NCI-H510A (cell line): ENCODE results near the gene EHMT2.
"Not testable (repeated sequence)": the region's sequence is repeated elsewhere in the genome, so short reads cannot be mapped to it uniquely, and the experiment has no call there.

Experiments used
- DNase-seq: peaks from one replicate; lab custom pipeline; 2025; lab: John Stamatoyannopoulos, UW

Gene EHMT2

GRCh38 chr6:31897612-31898382 lies at the start of gene EHMT2:
Gene EHMT2 (minus strand): TSS chr6:31897698. CDS start chr6:31897677, 21 bp downstream.
- DNase-seq = peak; percentile 92

DNA sequence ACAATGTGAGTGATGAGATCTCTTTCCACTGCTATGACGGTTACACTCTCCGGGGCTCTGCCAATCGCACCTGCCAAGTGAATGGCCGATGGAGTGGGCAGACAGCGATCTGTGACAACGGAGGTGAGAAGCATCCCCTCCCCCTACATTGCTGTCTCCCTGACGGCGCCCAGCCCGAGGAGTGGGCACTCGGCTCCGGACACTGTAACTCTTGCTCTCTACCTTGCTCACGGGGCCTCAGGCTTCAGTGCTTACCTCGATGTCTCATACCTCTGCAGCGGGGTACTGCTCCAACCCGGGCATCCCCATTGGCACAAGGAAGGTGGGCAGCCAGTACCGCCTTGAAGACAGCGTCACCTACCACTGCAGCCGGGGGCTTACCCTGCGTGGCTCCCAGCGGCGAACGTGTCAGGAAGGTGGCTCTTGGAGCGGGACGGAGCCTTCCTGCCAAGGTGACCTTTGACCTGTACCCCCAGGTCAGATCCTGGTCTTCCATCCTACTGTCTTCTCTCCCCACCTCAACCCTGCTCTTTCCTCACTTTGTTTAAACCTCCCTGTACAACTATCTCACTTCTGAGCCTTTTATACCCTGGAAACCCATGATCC lies 49.7 kb upstream of the EHMT2 start:
- DNase-seq = no peak

GRCh38 chr6:31946370-31946885 lies 48.9 kb upstream of the EHMT2 start:
- no peak for DNase-seq

- no peak for DNase-seq
Measured at GRCh38 chr6:31945507-31946369, 48.2 kb upstream of the EHMT2 start, which contains the start of gene CFB. Gene CFB (plus strand): TSS chr6:31946095. CDS start chr6:31946222, 127 bp downstream.

DNA sequence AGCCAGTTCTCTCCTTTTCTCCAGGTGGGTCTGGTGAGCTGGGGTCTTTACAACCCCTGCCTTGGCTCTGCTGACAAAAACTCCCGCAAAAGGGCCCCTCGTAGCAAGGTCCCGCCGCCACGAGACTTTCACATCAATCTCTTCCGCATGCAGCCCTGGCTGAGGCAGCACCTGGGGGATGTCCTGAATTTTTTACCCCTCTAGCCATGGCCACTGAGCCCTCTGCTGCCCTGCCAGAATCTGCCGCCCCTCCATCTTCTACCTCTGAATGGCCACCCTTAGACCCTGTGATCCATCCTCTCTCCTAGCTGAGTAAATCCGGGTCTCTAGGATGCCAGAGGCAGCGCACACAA lies 47.6 kb upstream of the EHMT2 start:
- no peak for DNase-seq

GRCh38 chr6:31943742-31944141 lies 46.2 kb upstream of the EHMT2 start:
- DNase-seq = no peak

- no peak for DNase-seq
Measured at GRCh38 chr6:31940256-31940664, 42.8 kb upstream of the EHMT2 start.

DNA sequence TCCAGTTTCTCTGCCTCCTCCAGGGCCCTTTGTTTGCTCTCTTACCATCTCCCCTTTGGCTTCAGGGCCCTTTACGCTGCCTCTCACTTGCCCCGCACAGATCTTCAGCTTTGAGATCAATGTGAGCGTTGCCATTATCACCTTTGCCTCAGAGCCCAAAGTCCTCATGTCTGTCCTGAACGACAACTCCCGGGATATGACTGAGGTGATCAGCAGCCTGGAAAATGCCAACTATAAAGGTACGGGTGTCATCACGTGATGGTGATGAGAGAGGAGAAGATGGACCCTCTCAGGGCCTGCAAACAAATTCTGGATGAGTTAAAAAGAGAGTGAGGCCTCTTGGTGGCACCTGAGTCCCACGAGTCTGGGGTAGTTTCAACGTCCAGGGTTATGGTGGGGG lies 38.3 kb upstream of the EHMT2 start:
- no peak for DNase-seq

DNA sequence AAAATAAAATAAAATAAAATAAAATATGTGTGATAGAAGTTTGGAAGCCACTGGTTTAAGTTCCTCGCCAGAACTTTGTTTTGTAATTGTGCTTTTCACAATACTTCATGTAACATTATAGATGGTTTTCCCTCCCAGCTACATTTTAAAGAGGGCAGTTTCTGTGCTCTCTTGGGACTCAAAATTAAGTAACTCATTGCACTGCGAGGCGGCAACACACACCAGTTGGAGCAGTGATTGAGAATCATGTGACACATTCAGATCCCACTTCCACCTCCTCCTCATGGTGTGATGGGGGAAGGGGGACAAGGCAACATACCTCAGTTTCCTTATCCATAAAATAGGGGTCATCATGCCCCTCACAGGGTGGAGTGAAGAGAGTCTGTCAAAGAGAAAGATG lies 37.5 kb upstream of the EHMT2 start:
- DNase-seq = no peak

- no peak for DNase-seq
Measured at GRCh38 chr6:31933537-31933936, 36.0 kb upstream of the EHMT2 start.

GRCh38 chr6:31932137-31932536 lies 34.6 kb upstream of the EHMT2 start:
- not testable (repeated sequence) for DNase-seq

GRCh38 chr6:31930962-31931361 lies 33.5 kb upstream of the EHMT2 start:
- DNase-seq = no peak

DNA sequence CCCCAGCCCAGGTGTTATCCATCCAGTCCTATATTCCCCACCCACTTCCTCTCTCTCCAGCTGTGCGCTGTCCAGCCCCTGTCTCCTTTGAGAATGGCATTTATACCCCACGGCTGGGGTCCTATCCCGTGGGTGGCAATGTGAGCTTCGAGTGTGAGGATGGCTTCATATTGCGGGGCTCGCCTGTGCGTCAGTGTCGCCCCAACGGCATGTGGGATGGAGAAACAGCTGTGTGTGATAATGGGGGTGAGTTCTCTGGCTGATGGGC lies 31.1 kb upstream of the EHMT2 start:
- DNase-seq = no peak

DNA sequence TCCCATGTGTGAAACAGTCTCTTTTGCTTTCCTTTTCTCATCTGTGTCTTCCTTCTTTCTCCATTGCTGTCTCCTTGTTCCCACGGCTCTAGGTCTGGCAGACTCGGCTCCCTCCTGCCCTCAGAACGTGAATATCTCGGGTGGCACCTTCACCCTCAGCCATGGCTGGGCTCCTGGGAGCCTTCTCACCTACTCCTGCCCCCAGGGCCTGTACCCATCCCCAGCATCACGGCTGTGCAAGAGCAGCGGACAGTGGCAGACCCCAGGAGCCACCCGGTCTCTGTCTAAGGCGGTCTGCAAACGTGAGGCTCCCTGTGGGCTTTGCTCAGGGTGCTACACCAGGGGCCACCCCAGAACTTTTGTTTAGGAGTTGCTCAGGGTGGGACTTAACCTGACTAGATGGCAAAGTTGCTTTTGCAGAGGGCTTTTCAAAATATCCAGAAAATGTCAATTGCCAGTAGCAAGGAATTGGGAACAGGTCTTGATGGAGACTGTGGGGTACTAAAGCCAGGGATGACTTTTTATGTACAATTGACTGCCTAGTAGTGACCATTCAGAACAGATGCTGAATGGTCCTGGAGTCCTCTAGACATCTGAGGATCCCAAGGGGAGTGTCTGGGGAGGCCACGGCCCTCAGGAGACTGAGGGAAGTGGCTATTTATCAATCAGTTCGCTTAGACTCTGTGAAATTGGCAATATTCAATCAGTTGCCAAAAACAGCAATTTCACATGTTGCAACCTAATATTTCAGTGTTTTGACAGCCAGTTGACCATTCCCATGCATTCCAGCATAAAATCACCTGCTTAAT lies 30.6 kb upstream of the EHMT2 start:
- DNase-seq = no peak

- no peak for DNase-seq
Measured at GRCh38 chr6:31927242-31927862, 29.9 kb upstream of the EHMT2 start, which contains the start of gene C2. Gene C2 (plus strand): TSS chr6:31927717. CDS start chr6:31927753, 36 bp downstream.

DNA sequence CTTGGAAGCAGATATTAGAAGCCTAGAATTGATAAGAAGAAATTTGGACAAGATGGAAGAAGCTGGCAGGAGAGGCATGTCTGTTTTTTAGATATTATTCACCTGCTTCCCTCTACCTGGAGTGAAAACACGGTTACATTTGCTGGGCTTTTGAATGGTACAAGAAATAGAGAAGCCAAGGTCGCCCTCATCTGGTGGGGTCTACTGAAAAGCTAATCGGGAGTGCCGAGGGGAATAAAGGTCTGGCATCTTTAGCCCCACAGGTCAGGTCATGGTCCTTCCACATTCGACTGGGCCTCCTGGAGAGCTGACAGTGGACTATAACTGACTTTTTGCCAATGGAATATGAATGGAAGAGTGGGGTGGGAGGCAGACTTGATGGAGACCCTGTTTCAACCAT lies 25.4 kb upstream of the EHMT2 start:
- DNase-seq = no peak

DNA sequence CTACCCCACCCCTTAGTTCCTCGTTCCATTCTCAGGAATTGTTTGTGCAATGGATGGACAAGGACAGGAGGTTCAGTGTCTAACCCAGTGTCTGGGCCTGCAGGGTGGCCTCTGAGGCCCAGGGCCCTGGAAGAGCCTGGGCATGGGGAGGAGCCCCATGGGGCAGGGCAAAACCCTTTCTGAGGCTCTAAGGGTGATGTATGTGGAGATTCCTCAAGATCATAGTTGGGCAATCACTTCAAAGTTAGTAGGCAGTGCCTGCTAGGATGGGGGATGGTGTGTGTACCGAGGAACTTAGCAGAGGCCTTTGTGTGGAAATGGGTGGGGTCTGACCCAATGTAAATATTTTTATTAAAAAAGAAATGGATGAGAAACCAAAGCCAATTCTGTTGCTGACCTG lies 23.3 kb upstream of the EHMT2 start:
- no peak for DNase-seq

DNA sequence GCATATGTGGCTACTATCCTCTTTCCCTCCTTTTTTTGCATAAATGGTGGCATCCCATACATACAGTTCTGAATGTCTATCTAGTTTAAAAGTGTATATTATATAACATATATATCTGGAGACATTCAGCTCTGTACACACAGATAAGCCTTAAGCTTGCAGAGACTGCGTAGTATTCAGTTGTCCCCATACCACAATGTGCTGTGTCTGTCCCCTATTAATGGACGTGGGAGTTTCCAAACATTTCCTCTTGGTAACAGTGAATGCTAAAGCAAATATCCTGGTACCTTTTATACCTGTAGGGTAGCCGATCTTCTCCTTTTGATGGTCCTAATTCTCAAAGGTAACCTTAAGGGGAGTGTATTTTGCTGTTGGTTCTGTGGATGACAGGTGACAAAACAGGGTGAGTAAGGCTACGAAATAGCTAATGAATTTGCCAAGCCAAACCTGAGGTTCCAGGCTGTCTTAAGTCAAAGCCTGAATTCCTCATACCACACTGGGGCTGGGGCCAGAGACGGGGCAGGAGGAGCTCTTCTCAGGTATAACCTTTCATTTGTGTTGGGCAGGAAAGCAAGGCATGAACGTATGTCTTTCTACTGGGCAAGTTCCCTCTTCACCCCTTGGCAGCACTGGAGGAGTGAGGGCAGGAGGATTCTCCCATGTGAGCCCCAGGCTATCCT lies 22.3 kb upstream of the EHMT2 start:
- no peak for DNase-seq

DNA sequence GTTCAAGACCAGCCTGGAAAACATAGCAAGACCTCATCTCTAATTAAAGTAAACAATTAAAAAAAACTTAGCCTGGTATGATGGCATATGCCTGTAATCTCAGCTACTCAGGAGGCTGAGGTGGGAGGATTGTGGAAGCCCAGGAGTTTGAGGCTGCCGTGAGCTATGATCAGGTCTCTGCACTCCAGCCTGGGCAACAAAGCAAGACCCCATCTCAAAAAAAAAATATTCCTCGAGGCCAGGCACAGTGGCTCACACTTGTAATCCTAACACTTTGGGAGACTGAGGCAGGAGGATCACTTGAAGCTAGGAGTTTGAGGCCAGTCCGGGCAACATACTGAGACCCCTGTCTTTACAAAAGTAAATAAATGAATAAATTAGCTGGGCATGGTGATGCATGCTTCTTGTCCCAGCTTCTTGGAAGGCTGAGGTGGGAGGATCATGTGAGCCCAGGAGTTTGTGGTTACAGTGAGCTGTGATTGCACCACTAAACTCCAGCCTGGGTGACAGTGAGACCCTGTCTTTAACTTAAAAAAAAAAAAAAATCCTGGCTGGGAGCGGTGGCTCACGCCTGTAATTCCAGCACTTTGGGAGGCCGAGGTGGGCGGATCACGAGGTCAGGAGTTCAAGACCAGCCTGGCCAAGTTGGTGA lies 20.7 kb upstream of the EHMT2 start:
- DNase-seq = no peak

DNA sequence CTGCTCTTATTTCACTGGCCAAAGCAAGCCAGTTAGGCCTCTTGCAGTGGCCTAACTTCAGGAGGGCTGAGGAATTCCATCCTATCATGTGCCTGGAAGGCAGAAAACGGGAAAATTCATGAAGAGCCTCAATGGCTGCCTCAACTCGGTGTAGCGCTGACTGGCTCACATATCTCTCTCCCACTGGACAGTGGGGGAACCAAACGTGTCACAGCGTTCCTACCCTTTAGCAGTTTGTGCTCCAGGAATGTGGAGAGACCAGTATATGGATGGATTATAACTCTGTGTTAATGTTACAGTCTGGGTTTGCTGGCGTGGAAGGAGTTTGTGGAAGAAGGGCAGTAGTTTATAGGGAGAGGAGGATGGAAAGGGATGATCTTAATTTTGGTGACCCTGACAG lies 18.3 kb upstream of the EHMT2 start:
- DNase-seq = no peak
